GM21515 (cell line): ENCODE results near the gene WASF2.
"Not testable (repeated sequence)": the region's sequence is repeated elsewhere in the genome, so short reads cannot be mapped to it uniquely, and the experiment has no call there.

Experiments
- ATAC-seq: cut with Tn5 transposase; IDR thresholded peaks from one replicate; pipeline ENCODE4 v1.9.1; 2021; ENCODE audit not compliant: unreplicated experiment

The WASF2 gene

DNA sequence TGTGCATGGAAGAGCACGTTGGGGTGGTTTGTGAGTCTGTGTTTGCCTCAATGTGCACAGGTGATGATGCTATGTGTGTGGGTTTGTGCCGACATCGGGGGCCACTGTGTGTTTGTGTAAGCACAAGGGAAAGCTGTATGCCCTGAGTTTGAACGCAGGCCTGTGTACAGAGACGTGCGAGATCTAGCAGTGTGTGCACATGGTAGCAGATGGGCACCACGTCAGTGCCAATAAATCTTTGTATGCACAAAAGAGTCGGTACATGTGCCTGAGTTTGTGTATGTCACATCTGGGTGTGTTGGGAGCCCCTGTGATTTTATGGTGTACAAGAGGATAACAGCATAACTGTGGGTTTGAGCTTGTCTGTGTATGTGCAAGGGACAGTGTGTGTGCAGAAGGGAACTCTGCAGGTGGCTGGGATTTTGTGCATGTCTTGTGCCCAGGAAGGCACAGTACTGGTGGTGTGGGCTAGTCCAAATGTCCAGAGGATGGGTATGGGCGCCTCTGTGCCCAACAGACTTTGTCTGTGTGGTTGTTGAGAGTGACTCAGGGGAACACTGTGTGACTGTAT is 32.0 kb upstream of the WASF2 start:
- ATAC-seq = no peak

DNA sequence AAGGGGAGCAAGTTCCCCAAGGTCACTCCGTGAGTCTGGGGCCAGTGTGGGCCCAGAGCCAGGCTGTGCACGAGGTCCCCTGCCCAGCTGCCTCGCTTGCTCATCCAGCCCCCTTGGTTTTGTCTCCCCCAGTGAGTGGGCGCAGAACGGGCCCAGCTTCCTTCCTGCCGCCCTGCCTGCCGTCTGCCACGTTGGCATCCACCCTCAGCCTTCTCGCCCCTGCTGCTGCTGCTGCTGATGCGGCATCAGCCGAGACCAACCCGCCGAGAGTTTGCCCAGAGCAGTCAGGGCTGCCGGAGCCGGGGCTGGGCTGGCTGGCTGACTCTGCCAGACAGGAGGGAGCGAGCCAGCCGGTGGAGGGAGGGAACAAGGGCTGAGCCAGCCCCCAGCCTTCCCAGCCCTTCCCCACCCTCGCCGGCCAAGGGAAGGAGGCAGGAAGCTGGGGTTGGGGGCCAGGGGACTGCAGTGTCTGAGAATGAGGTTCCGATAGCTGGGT is 31.4 kb upstream of the WASF2 start:
- no peak for ATAC-seq

DNA sequence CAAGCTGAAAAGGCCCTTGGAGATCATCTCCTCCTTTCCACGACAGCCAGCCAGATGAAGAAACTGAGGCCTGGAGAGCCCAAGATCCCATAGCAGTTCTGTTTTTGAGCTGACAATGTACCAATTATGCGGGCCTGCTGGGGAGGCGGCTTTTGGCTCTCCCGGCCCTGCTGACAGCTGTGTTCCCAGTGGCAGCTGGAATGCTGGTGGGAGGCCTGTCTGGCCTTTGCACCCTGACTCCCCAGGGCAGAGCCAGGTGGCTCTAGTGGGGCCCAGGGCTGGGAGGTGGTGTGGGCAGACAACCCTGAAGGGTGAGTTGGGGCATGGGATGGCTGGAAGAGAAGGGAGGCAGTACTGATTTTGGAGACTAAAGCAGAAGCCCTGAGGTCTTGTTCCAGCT is 30.7 kb upstream of the WASF2 start:
- ATAC-seq = no peak

DNA sequence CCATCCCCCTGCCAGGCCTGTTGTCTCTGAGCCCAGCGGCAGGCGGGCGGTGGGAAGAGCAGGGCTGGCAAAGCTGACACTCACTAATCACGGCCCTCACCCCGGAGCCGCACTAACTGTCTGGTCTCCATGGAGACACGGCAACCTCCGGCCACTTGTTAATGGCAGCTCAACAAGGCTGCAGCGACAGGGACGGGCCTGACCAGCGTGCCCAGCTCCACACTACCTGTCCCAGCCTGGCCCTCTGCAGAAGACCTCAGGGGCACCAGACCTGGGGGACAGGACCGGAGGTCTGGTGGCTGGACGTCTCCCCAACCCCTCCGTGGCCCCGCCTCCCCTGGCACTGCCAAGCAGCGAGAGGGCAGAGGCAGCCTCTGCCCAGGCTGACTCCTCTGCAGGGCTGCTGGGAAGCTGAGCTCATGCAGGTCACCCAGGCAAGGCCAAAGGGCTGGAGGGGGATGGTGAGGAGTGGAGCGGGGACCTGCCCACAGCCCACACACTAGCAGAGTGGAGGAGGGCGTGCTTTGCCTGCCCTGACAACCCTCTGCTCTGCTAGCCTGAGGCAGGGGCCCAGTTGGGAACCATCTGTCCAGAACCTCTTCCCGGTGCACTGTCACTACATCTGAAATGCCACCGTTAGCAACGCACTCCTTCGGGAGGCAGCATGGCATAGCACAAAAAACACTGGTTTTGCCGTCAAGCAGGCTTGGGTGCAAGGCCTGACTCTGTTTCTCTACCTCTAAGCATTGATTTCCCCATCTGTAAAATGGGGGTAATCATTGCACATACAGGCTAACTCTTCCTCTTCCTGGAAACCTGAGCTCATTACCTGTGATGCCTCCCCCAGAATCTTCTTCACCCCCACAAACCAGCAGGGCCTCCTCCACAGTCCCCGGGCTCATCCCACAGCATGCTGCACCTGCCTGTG is 29.6 kb upstream of the WASF2 start:
- no peak for ATAC-seq

DNA sequence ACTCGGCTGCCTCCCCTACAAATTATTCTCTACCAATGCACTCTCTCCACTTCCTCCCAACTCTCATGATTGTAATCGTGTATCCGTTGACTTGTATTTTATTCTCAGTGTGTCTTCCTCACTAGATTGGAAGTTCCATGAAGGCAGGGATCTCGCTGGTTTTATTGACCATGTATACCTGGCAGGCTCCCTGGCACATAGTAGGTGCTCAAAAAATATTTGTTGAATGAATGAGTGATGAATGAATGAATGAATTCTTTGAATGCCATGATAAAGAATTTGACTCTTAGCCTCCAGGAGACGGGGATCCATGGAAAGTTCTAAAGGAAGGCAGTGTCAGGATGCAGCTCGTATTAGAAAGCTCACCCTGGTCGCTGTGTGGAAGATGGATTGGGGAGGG is 28.8 kb upstream of the WASF2 start:
- no peak for ATAC-seq

DNA sequence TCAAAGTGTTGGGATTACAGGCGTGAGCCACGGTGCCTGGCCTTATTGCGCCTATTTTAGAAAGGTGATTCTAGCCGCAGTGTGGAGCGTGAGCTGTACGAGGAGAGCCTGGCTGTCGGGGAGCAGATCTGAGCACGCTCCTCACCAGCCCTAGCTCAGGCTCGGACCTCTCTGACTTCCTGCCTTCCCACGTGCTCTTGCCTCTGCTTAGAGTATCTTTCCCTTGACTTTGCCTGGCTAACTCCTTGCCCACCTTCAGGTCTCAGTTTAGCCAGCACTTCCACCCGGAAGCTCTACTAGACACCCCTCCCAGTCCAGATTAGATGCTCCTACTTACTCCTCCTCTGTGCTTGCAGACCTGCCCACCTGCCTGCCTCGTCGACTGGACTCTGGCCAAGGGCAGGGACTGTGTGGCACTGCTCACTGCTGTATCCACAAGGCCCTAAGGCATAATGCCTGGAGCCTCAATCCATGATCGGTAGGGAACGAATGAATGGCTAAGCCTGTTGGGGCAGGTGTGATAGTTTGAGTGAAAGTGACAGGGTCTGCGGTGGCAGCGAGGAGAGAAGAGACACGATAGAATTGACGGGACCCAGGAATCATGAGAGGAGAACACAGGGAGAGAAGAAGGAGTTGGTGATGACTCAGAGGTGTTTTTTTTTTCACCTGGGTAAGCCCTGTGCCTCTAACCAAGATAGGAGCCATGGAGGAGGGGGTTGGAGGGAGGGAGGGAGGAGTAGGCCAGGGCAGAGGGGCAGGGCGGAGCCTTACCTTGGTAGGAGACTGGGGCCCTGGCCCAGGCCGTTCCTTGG is 28.1 kb upstream of the WASF2 start:
- ATAC-seq = no peak

DNA sequence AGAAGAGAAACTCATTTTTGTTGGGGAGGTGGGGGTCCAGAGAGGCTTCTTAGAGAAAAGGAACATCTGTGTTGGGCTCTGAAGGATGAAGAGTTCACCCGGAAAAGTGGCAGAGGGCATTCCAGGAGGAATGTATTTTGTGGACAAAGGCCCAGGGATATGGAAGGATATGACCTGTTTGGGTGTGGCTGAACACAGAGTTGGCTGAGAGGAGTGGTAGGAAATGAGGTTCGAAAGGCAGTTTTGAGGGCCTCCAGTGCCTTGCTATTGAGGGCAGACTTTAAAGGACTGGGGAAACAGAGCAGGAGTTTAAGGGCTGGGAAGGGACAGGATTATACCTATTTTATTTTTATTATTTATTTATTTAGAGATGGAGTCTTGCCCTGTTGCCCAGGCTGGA is 27.3 kb upstream of the WASF2 start:
- ATAC-seq = no peak

DNA sequence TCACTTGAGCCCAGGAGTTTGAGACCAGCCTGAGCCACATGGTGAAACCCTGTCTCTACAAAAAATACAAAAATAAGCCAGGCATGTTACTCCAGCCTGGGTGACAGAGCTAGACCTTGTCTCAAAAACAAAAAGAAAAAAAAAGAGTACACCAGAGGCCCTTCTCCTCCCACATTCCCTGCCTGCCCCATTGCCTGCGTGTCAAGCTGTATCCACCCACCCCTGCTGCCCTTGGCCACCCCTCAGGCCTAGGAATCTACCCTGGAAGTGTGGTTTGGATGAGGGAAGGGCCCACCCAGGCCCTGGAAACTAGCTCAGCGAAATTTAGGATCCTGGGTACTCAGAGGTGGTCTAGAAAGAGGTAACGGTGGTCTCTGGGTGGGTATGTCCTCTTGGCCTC is 25.7 kb upstream of the WASF2 start:
- ATAC-seq = no peak

DNA sequence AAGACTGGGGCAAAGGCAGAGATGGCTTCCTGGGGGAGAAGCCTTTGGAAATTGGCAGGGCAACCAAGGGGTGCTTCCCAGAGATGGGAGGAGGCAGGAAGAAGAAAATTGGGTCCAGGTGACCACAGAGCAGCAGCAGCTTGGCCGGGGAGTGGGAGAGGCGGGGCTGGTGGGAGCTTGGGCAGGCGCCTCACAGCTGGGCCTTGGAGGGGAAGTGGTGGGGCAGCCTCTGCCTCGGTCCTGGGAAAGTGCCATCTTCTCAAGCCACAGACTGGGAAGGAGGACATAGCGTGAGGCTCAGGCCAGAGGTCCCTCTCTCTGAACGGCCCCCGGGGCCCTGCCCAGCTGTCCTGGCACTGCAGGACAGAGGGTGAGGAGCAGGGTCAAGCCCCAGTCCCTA is 24.0 kb upstream of the WASF2 start:
- no peak for ATAC-seq

DNA sequence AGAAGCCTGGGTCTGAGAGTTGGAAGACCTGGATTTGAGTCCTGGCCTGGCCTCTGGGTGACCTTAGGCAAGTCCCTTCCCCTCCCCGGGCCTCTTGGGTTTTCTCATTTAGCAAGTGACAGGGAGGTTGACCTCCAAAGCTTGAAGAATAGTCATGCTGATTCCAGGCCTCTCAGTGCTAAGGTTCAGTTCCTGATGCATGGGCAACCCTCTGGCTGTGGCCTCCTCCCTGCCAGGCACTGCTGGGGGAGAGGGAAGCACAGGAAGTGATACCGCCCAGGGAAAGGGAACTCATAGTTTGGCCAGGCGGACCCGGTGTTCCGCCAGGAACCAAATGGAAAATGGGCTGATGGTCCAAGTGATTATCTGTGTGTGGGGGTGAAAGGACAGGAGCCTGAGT is 23.6 kb upstream of the WASF2 start:
- ATAC-seq = no peak

DNA sequence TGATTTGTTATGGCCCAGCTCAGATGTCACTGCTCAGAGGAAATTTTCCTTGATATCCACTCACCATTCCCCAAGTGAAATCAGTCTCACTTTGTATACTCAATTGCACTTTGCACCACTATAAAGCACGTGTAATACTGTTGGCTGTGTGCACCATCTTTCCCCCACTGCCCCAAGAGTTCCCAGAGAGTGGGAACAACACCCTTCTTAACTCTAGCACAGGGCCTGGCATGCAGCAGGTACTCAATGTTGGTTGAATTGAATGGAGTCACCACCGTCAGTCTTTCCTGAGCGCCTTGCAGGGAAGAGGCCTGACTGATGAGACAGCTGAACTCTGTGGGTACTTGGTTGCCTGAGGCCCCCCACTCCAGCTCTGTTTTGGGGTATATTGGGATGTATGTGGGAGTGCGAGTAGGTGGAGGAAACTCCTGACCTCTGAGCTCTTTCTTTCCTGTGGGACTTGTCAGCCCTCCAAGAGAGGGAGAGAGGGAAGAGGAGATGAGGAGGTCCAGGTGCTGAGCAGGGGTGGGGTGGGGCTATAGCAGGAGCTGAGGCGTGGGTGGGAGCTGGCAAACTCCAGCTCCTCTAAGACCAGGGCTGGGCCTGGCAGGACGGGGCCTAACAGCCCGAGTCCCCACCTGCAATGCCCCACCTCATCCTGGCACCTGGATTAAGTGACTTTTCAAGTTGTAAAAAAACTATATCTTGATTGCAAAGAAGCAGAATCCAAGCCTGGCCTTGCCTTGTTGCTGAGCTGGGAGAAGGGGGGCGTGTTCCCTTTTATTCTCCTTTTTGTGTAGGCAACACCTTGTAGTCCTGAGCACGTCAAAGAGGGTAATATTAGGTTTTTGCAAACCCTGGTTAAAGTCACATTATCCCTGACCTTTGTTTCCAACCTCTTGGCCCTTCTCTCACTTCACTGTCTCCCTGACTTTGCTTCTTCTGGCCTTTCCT is 19.4 kb upstream of the WASF2 start:
- ATAC-seq = no peak

DNA sequence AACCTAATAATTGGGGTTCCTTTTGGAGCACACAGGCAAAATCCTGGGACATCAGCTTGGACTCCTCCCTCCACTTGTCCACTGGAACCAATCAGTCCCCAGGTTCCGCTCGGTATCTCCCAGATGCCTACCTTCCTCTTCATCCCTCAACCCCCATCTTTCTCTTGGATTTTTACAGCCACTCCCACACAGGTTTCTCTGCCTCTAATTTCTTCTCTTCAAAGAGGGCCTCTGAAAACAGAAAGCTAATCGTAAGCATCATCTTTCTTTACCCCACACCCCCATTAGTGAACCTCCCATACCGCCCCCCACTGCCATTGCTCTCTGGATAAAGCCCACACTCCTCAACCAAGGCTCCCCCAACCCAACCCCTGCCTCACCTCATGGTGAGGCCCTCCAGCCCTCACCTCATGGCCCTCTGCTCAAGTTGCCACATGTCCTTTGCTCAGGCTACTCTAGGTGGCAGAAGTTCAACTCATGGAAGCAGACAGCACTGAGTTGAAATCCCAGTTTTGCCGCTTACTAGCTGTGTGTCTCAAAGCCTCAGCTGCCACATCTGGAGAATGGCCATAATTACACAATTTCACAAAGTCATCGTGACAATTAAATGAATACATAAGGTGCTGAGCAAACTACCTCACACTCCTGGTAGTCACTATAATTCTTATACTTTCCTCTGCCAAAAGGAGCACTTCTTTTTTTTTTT is 18.1 kb upstream of the WASF2 start:
- no peak for ATAC-seq

DNA sequence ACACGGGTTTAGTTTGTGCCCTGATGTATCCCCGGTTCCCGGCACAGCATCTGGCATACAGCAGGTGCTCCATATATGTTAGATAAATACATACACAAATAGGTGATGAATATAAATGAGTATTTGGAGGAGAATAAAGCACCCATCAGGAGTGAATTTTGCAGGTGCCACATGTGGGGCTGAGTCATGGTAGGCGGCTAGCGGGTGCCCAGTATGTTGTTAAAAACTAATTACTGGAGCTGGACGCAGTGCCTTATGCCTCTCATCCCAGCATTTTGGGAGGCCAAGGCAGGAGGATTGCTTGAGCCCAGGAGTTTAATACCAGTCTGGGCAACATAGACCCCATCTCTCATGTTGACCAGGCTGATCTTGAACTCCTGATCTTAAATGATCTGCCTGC is 16.7 kb upstream of the WASF2 start:
- ATAC-seq = no peak

DNA sequence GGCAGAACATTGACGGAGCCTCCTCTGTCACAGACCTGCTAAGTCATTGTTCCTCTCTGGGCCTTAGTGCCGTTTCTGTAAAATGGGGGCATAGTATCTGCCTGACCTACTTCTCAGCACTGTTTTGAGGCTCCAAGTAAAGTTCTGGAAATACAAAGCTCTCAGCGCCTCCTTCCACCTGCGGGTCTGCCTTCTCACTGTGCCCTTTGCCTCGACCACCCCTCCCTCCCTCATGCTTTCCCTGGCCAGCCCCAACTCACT is 15.4 kb upstream of the WASF2 start:
- ATAC-seq = no peak

DNA sequence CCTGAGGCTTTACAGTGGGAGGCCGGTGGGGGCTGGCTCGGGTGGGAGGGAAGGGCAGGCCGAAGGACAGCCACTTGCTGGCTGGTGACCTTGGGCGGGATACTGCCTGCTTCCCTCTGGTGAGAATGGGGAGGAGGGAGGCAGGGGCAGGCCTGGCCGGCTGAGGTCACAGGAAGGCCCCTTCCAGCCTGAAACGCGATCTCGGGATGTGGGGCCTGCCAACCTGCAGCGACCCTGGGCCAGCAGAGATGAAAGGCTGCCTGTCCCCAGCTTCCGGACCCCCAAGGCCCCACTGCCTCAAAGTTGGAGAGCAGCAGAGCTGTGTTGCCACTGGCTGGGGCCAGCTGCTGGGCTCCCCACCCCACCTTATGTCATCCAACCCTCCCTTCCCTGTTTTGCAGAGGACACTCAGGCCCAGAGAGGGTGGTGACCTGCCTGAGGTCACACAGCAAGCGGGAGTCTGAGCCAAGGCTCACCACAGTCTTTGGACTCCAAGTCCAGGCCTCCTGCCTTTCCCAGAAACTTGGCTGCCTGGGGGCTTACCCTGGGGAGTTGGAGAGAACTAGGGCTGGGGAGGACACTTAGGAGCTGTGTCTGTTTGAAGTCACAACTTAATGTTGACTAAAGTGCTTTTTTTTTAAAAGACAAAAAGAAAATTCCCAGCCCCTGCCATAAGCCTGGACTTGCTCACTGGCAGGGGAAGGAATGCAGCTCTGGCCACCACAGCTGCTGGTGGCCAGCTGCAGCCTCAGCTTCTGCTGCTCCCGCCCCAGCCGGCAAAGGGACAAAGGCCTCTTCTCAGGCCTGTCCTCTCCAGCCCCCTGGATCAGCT is 14.8 kb upstream of the WASF2 start:
- no peak for ATAC-seq

DNA sequence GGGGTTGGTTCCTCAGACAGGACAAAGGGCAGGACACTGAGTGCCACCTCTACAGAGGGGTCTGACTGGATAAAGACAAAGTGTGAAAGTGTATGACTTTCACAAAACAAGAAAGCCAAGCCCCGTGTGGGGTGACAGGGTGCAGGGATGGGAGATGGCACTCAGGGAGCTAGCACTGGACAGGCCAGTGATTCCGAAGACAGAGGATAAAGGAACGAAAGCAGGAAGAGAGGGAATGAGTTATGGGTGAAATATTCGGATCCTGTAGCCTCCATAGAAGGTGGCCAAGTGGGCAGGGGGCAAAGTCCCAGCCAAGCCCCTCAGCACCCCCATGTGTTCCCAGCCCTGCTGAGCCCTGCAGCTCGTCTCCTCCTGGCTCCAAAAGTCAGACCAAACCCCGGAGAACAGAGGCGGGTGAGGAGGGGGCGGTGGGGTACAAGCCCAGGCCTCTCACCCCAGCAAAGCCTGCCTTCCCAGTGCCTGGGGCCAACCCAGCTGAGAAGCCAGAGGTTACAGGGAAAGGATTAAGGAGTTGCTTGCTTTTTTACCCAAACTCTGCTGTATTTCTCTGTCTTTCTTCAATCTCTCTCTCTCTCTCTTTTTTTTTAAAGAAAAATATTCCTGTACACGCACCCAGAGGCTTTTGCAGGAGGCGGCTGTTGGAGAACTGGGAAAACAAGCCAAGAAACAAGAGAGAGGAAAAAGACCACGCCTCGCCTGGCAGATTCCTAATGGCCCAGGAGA is 14.0 kb upstream of the WASF2 start:
- no peak for ATAC-seq

DNA sequence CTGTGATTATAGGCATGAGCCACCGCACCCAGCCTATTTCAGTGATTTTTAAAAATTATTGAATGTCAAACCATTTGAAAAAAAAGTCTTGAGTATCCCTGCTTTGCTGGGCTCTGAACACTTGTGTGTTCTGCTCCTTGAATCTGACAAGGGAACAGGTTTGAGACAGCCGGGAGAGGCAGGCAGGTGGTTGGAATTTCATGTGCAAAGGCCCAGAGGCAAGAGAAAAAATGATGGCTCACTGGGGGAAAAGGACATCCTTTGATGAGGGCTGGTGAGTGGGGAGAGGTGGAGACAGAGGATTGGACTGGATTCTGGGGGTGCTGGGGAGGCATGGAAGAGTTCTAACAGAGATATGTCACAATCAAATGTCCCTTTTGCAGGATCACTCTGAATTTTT is 13.1 kb upstream of the WASF2 start:
- ATAC-seq = no peak

DNA sequence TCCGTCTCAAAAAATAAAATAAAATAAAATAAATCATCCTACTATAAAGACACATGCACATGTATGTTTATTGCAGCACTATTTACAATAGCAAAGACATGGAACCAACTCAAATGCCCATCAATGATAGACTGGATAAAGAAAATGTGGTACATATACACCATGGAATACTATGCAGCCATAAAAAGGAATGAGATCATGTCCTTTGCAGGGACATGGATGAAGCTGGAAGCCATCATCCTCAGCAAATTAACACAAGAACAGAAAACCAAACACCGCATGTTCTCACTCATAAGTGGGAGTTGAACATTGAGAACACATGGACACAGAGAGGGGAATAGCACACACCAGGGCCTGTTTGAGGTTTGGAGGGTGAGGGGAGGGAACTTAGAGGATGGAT is 11.2 kb upstream of the WASF2 start:
- ATAC-seq = not testable (repeated sequence)

DNA sequence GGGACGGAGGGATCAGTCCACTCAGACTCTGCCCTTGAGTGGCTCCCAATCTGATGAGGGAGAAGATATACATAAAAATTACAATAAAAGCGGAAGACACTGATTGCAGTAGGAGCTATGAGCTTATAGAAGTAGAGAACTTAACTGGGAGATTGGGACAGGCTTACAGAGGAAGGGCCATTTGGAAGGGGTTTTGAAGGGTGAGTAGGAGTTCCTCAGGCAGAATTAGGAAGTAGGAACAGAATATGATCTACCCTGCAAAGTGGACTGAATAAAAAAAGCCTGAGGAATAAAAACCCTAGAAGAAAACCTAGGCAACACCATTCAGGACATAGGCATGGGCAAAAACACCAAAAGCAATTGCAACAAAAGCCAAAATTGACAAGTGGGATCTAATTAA is 9.2 kb upstream of the WASF2 start:
- no peak for ATAC-seq
